GM19468 (cell line): Measurements from ENCODE around the gene CDR2L.
A peak's percentile ranks its signal among the peaks of the same experiment; 100 is the strongest.
"Not testable (repeated sequence)": the region's sequence is repeated elsewhere in the genome, so short reads cannot be mapped to it uniquely, and the experiment has no call there.

Experiments
- ATAC-seq: cut with Tn5 transposase; IDR thresholded peaks from one replicate; pipeline ENCODE4 v1.9.1; 2021; ENCODE audit warnings: mild to moderate bottlenecking, moderate library complexity, moderate number of reproducible peaks; ENCODE audit not compliant: unreplicated experiment; ENCODE audit errors: extremely low read depth

The CDR2L gene

GRCh38 chr17:75034236-75034908 lies 46.9 kb downstream of the CDR2L start:
- ATAC-seq = no peak

- no peak for ATAC-seq
Measured at GRCh38 chr17:75036643-75037268, 49.3 kb downstream of the CDR2L start.

GRCh38 chr17:75039238-75039637 lies 51.8 kb downstream of the CDR2L start:
- ATAC-seq = no peak

- ATAC-seq = no peak
Measured at GRCh38 chr17:75041656-75042280, 54.3 kb downstream of the CDR2L start.

- ATAC-seq = not testable (repeated sequence)
Measured at GRCh38 chr17:75043789-75044188, 56.4 kb downstream of the CDR2L start.

- ATAC-seq = no peak
Measured at GRCh38 chr17:75044716-75045115, 57.3 kb downstream of the CDR2L start.

GRCh38 chr17:75045946-75046406 lies 58.5 kb downstream of the CDR2L start:
- not testable (repeated sequence) for ATAC-seq

- peak; percentile 91 for ATAC-seq
Measured at GRCh38 chr17:75046407-75047289, 59.2 kb downstream of the CDR2L start, which contains the start of the genes ATP5PD and KCTD2. Gene ATP5PD (minus strand): TSS chr17:75046969. CDS start chr17:75042650, 4,319 bp downstream. Gene KCTD2 (plus strand): TSS chr17:75047225. CDS start chr17:75047251, 26 bp downstream.

- ATAC-seq = no peak
Measured at GRCh38 chr17:75047398-75048098, 60.1 kb downstream of the CDR2L start.

GRCh38 chr17:75048249-75048878 lies 60.9 kb downstream of the CDR2L start:
- no peak for ATAC-seq

GRCh38 chr17:75049057-75049456 lies 61.6 kb downstream of the CDR2L start:
- ATAC-seq = no peak

- no peak for ATAC-seq
Measured at GRCh38 chr17:75049706-75050105, 62.3 kb downstream of the CDR2L start.

GRCh38 chr17:75051941-75052340 lies 64.5 kb downstream of the CDR2L start:
- ATAC-seq = no peak
